Pancreas (tissue), 10 donors: ENCODE results near the gene DOK3. TPM values are rescaled to one million over a fixed set of nuclear protein-coding genes. Genes with fewer than 3 reads are reported as not detected.

Experiments used
- ATAC-seq, 4 donors: fragments of 200-7000 bp; cut with Tn5 transposase; one replicate each; pipeline versions ENCODE4 v1.8.0 to v1.9.1; 2020; ENCODE audit warnings: mild to moderate bottlenecking in 4 of 4, moderate library complexity in 4 of 4
- DNase-seq, 6 donors: peaks; one replicate each; pipeline ENCODE4 v3.0.0-alpha.2; 2020
- FAIRE-seq: peaks from 2 replicates; lab custom pipeline; 2012; peaks lifted over from hg19 to GRCh38; lab: Jason Lieb, UNC
- H3K27ac ChIP-seq, 4 donors: fragments of 200-600 bp; sonication (generic); 1 replicate in 3 of 4; 2 replicates in 1 of 4; pipeline versions ENCODE4 v1.5.0 to v1.8.0; 2020
- H3K27me3 ChIP-seq, 4 donors: fragments of 200-600 bp; one replicate each; pipeline ENCODE4 v1.8.0; 2021
- H3K36me3 ChIP-seq, 3 donors: fragments of 200-600 bp; sonication (generic) in 1 of 3; one replicate each; pipeline versions ENCODE4 v1.5.0 to v1.8.0; 2020 to 2021
- H3K4me1 ChIP-seq, 3 donors: fragments of 200-600 bp; one replicate each; pipeline ENCODE4 v1.8.0; 2021
- H3K4me3 ChIP-seq, 4 donors: fragments of 200-600 bp; sonication (generic) in 2 of 4; one replicate each; pipeline versions ENCODE4 v1.5.0 to v1.8.0; 2020 to 2021
- H3K9me3 ChIP-seq, 4 donors: fragments of 200-600 bp; one replicate each; pipeline ENCODE4 v1.8.0; 2021
- WGBS, 2 donors: extraction: QIAGEN DNeasy Blood & Tissue Kit; methylation state at CpG; one replicate each; pipeline ENCODE4 v1.1.7; 2013; 5-methylcytosine and 5-hydroxymethylcytosine counted together
- intact Hi-C, 3 donors: fragments of 100-400 bp; cut with DNase I; formaldehyde crosslinking; loops; one replicate each; pipeline versions ENCODE4 v1.11.1 to v1.14.2; 2022
- polyA plus RNA-seq, 2 donors: library from polyadenylated mRNA; stranded (reverse); fragments of 200-250 nt; gene quantifications; one replicate each; pipeline ENCODE4 v1.2.3, GENCODE V29; 2013
- total RNA-seq, 6 donors: library from RNA; stranded (reverse); fragmentation: NEBNext Ultra II Directional in 4 of 6; extraction: Animal tissue kit (Norgen Biotek cat#: 25700) in 4 of 6; gene quantifications; one replicate each; pipeline versions ENCODE4 v1.2.1 to v1.2.4, GENCODE V29; 2021 to 2023
- TF ChIP-seq, protein P1 (sequence below), 4 donors: fragments of 200-600 bp; sonication (generic) in 3 of 4; IDR thresholded peaks; one replicate each; pipeline versions ENCODE4 v1.5.0 to v1.8.0; 2021; ENCODE audit warnings: antibody characterized with exemption in 4 of 4
- donor health status: healthy with polysubstance abuse.
- donor health status: DM: no; HTN: no; CAD: no; lungs with moderate emphysema.
- donor health status: DM: no; HTN: no; CAD: no.
- donor health status: control.
- donor health status: control.
- donor health status: Bipolar disorder and iron deficiency.
- donor health status: DM: yes; HTN: yes; CAD: no.
- donor health status: DM: no; HTN: no; CAD: no.
- donor health status: DM: no; HTN: no; CAD: no.
- donor health status: DM: yes; HTN: yes; CAD: no.

Gene DOK3
- total and polyA plus RNA-seq, 8 donors, result 0.98 to 11.4 (median 4.7) TPM

DNA sequence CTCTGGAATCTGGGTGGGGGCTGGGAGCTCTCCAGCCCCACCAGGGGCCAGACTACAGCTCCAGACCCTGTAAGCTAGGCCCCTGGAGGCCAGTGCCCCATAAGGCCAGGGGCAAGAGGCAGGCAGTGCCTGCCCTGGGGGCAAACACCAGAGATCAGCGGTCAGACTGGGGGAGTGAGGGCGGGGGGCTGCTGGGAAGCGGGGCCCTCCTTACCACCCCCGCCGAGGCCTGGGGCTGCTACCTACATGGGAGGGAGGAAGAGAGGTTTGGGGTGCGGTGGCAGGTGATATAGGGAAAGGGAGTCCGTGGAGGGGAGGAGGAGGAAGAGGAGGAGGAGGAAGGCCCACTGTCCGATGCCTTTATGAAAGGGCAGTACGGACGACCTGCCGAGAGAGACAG is 50.3 kb downstream of the DOK3 start:
- WGBS, 2 donors, result 92% methylated on average over 10 to 11 of the region's 11 CpGs
- DNase-seq (peak in 1 of 6 donors; percentile 60), FAIRE-seq (no peak), ATAC-seq (no peak)
- Histone ChIP-seq H3K4me3 (no peak overlapping the region), H3K36me3 (no peaks in the 10 kb centered on the region), H3K27me3 (no peaks in the 10 kb centered on the region), H3K9me3 (no peaks in the 10 kb centered on the region), H3K27ac (no peak overlapping the region), H3K4me1 (peaks cover 0 to 6% (median 0%) of the 10 kb centered on the region in 3 donors)
- TF ChIP-seq, protein P1, sequence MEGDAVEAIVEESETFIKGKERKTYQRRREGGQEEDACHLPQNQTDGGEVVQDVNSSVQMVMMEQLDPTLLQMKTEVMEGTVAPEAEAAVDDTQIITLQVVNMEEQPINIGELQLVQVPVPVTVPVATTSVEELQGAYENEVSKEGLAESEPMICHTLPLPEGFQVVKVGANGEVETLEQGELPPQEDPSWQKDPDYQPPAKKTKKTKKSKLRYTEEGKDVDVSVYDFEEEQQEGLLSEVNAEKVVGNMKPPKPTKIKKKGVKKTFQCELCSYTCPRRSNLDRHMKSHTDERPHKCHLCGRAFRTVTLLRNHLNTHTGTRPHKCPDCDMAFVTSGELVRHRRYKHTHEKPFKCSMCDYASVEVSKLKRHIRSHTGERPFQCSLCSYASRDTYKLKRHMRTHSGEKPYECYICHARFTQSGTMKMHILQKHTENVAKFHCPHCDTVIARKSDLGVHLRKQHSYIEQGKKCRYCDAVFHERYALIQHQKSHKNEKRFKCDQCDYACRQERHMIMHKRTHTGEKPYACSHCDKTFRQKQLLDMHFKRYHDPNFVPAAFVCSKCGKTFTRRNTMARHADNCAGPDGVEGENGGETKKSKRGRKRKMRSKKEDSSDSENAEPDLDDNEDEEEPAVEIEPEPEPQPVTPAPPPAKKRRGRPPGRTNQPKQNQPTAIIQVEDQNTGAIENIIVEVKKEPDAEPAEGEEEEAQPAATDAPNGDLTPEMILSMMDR (IDR thresholded peaks at IDR 0.05), result no peak
- intact Hi-C loops, result loop anchor here in 1 of 3 donors (10.0 kb wide), 1 partner anchor 145 kb away; the partner anchor contains the start of gene MXD3

DNA sequence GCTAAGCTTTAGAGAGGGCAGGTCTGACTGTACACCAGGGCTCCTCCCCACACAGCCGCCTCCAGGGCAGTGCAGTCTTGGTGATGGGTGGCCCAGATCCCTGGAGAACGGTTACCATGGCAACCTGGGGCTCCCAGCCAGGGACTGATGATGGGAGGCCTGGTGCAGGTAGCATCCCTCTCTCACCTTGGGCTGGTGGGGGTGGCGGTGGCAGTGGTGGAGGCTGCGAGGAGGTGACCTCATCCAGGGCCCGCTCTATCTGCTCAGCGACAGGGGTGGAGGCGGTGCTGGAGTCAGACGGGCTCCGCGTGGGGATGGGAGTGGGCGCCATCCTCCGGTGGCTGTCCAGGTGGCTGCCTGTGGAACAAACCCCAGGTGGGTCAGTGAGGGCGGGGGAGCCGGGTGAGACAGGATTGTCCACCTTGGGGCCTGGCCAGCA is 50.7 kb downstream of the DOK3 start:
- Histone ChIP-seq H3K27me3 (no peaks in the 10 kb centered on the region), H3K27ac (no peak overlapping the region), H3K4me3 (no peak overlapping the region), H3K4me1 (peaks cover 4 to 9% (median 4%) of the 10 kb centered on the region in 3 donors), H3K36me3 (no peaks in the 10 kb centered on the region), H3K9me3 (no peaks in the 10 kb centered on the region)
- peak in 2 of 6 donors; percentile 54 to 83 for DNase-seq
- WGBS, 2 donors, result 85 to 90% methylated on average over 14 of the region's 14 CpGs
- intact Hi-C loops, result loop anchor here in 1 of 3 donors (10.0 kb wide), 1 partner anchor 144 kb away; the partner anchor contains the start of gene MXD3
- FAIRE-seq, result no peak
- no peak for ATAC-seq
- TF ChIP-seq, protein P1 (IDR thresholded peaks at IDR 0.05), result no peak

GRCh38 chr5:177457852-177458681 is 51.6 kb downstream of the DOK3 start:
- TF ChIP-seq, protein P1 (IDR thresholded peaks at IDR 0.05), result no peak
- H3K9me3 ChIP-seq, result no peaks in the 10 kb centered on the region
- no peaks in the 10 kb centered on the region for H3K36me3 ChIP-seq
- WGBS, 2 donors, result 86 to 88% methylated on average over 20 of the region's 20 CpGs
- peak in 2 of 6 donors; percentile 52 to 82 for DNase-seq
- intact Hi-C loops, result loop anchor here in 1 of 3 donors (10.0 kb wide), 1 partner anchor 143 kb away; the partner anchor contains the start of gene MXD3
- ATAC-seq, result no peak
- H3K27ac ChIP-seq, result no peak overlapping the region
- FAIRE-seq, result no peak
- peaks cover 4 to 12% (median 5%) of the 10 kb centered on the region in 3 donors for H3K4me1 ChIP-seq
- no peaks in the 10 kb centered on the region for H3K27me3 ChIP-seq
- H3K4me3 ChIP-seq, result no peak overlapping the region

DNA sequence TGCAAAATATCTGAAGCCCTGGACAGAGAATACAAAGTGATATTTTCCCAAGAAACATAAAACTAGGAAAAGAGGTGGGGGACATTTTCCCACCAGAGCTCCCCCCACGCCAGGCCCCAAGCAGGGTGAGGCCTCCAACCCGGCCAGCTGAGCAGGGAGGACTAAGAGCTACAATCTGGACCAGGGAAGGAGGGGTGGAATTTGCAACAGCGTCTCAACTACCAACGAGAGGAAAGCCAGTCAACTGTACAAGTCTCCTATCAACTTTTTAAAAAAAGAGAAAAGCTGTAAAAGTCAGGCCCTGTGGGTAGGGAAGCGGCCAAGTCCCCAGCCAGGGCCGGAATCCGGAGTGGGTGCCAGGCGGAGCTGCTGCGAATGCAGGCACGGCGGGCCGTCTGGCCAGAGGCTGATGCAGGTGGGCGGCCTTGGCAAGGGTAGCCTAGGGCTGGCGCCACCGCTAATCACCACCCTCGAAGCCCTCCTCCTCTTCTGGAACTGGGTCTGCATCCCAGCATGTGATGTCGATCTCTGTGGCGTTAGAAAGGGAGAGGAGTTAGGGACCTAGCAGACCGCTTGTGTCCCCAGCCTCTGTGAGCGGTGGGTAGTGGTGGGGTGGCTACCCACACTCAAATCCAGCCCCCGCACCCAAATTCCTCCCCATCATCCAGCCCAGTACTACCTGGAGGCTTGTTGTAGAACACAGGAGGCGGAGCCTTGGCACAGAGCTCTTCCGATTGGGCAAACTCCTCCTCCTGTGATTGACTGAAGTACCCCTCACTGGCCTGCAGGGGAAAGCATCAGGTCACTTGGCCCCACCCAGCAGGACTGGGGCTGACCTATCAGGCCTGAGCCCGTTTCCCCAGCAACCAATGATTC is 52.4 kb downstream of the DOK3 start:
- H3K27ac ChIP-seq, result no peak overlapping the region
- H3K4me3 ChIP-seq, result no peak overlapping the region
- H3K4me1 ChIP-seq, result peaks cover 4 to 12% (median 5%) of the 10 kb centered on the region in 3 donors
- no peaks in the 10 kb centered on the region for H3K36me3 ChIP-seq
- 81% methylated on average over 24 of the region's 24 CpGs for WGBS, 2 donors
- intact Hi-C loops, result loop anchor here in 1 of 3 donors (10.0 kb wide), 1 partner anchor 142 kb away; the partner anchor contains the start of gene MXD3
- H3K27me3 ChIP-seq, result no peaks in the 10 kb centered on the region
- TF ChIP-seq, protein P1 (IDR thresholded peaks at IDR 0.05), result peak in 3 of 4 donors; percentile 43 to 61 (median 51)
- ATAC-seq, result peak; percentile 16 to 55 (median 36)
- peak in 4 of 6 donors; percentile 78 to 87 (median 83) for DNase-seq
- FAIRE-seq, result no peak
- H3K9me3 ChIP-seq, result no peaks in the 10 kb centered on the region
